OCI-LY3 (cell line): Measurements from ENCODE around the gene PCBP1.

Experiments
- CTCF ChIP-seq: fragments of 200-600, 300-600 bp; sonication (generic); IDR thresholded peaks from 2 replicates; pipeline ENCODE4 v1.5.1; 2014; ENCODE audit warnings: antibody characterized with exemption, low read length, low read depth
- EZH2phosphoT487 ChIP-seq: fragments of 200-600 bp; shearing (Covaris generic); IDR thresholded peaks from 2 replicates; pipeline ENCODE4 v1.6.1; 2018; ENCODE audit warnings: antibody characterized with exemption, mixed run types, low read depth

- TF ChIP-seq CTCF = no peak
- TF ChIP-seq EZH2phosphoT487 = no peak
Observed at GRCh38 chr2:70088598-70089219, 1.4 kb downstream of the PCBP1 start.
